Prostate gland (tissue), 2 donors: Measurements from ENCODE around the gene CDT1. TPM values are rescaled to one million over a fixed set of nuclear protein-coding genes. Genes with fewer than 3 reads are reported as not detected.

Source experiments
- DNase-seq: peaks from one replicate; pipeline ENCODE4 v3.0.0-alpha.2; 2019; ENCODE audit warnings: low spot score
- H3K27ac ChIP-seq, 2 donors: fragments of 200-600 bp; sonication (generic); 2 replicates each; pipeline ENCODE4 v1.5.1; 2017 to 2019
- H3K27me3 ChIP-seq: fragments of 200-600 bp; sonication (generic); replicated peaks from 2 replicates; pipeline ENCODE4 v1.5.1; 2019; ENCODE audit not compliant: insufficient read depth
- H3K36me3 ChIP-seq, 2 donors: fragments of 200-600 bp; sonication (generic); 1 replicate in 1 of 2; 2 replicates in 1 of 2; pipeline versions ENCODE4 v1.5.1 to v1.8.1; 2017 to 2019
- H3K4me1 ChIP-seq: fragments of 200-600 bp; sonication (generic); replicated peaks from 2 replicates; pipeline ENCODE4 v1.5.1; 2019
- H3K4me3 ChIP-seq, 2 donors: fragments of 200-600 bp; sonication (generic); 2 replicates each; pipeline ENCODE4 v1.5.1; 2017 to 2019
- H3K9me3 ChIP-seq: fragments of 200-600 bp; sonication (generic); 2 replicates; pipeline ENCODE4 v1.5.1; 2017
- POLR2A ChIP-seq: fragments of 450-650 bp; IDR thresholded peaks from one replicate; pipeline ENCODE4 v1.6.1; 2016; ENCODE audit warnings: antibody characterized with exemption, mild to moderate bottlenecking
- POLR2AphosphoS5 ChIP-seq: sonication (generic); formaldehyde crosslinking; IDR thresholded peaks from one replicate; pipeline ENCODE4 v1.6.1; 2017; ENCODE audit warnings: antibody characterized with exemption
- WGBS: methylation state at CpG from one replicate; pipeline ENCODE4 v1.1.5; 2018; 5-methylcytosine and 5-hydroxymethylcytosine counted together
- intact Hi-C: fragments of 100-400 bp; cut with DNase I; formaldehyde crosslinking; loops from one replicate; pipeline ENCODE4 v1.14.2; 2022
- total RNA-seq, 2 donors: library from RNA; depleted of rRNA; stranded (reverse); fragments of >200 nt; gene quantifications; one replicate each; pipeline ENCODE4 v1.1.0, GENCODE V29; 2016
- TF ChIP-seq, protein P1 (sequence below), 4 experiments: fragments of 200-600 bp in 2 of 4; fragments of 450-650 bp in 2 of 4; sonication (generic) in 2 of 4; IDR thresholded peaks; 1 replicate in 3 of 4; 2 replicates in 1 of 4; pipeline ENCODE4 v1.5.1; 2016 to 2019; ENCODE audit warnings: antibody characterized with exemption in 4 of 4, mild to moderate bottlenecking in 2 of 4, moderate library complexity in 2 of 4

Gene CDT1
- 1 to 10 TPM; 4.3 to 7.6 TPM for total RNA-seq

DNA sequence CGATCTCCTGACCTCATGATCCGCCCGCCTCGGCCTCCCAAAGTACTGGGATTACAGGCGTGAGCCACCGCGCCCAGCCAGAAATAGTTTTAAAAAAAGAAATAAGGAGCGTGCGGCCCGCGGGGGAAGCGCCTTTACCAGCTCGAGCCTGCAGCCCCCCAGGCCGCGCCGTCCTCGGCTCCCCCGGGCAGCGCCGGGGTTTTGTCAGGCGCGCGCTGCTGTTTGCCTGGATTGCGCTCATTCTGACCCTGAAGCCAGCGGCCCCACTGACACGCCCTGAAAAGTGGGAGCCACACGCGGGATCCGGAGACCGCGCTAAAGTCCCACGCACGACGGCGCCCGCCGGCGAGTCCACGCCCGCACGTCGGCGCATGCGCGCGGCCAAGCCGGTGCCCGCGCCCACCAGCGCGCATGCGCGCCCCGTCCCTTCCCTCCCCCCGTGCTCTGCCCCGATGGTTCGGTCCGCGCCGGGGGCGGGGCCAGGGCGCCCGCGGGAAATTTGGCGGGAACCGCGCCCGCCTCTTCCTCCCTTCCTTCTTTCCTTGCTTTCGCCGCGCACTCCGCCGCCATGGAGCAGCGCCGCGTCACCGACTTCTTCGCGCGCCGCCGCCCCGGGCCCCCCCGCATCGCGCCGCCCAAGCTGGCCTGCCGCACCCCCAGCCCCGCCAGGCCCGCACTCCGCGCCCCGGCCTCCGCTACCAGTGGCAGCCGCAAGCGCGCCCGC is at the start of gene CDT1:
Gene CDT1 (plus strand): TSS at position 526 of the 724 bp plus-strand sequence. CDS start 43 bp downstream, at position 569.
- TF ChIP-seq POLR2AphosphoS5 (peak; percentile 72), POLR2A (peak; percentile 60)
- TF ChIP-seq, protein P1, sequence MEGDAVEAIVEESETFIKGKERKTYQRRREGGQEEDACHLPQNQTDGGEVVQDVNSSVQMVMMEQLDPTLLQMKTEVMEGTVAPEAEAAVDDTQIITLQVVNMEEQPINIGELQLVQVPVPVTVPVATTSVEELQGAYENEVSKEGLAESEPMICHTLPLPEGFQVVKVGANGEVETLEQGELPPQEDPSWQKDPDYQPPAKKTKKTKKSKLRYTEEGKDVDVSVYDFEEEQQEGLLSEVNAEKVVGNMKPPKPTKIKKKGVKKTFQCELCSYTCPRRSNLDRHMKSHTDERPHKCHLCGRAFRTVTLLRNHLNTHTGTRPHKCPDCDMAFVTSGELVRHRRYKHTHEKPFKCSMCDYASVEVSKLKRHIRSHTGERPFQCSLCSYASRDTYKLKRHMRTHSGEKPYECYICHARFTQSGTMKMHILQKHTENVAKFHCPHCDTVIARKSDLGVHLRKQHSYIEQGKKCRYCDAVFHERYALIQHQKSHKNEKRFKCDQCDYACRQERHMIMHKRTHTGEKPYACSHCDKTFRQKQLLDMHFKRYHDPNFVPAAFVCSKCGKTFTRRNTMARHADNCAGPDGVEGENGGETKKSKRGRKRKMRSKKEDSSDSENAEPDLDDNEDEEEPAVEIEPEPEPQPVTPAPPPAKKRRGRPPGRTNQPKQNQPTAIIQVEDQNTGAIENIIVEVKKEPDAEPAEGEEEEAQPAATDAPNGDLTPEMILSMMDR (IDR thresholded peaks at IDR 0.05), result no peak
- peak; percentile 72 for DNase-seq
- intact Hi-C loops, result no loop called here
- Histone ChIP-seq H3K9me3 (no peaks in the 10 kb centered on the region), H3K27me3 (no peaks in the 10 kb centered on the region), H3K4me1 (peaks cover 5% of the 10 kb centered on the region), H3K4me3 (peak within 1 kb of the TSS; percentile 52 to 63), H3K36me3 (no peaks in the 10 kb centered on the region), H3K27ac (peak within 1 kb of the TSS; percentile 8 to 33)
- 1% methylated on average over 94 of the region's 98 CpGs for WGBS

DNA sequence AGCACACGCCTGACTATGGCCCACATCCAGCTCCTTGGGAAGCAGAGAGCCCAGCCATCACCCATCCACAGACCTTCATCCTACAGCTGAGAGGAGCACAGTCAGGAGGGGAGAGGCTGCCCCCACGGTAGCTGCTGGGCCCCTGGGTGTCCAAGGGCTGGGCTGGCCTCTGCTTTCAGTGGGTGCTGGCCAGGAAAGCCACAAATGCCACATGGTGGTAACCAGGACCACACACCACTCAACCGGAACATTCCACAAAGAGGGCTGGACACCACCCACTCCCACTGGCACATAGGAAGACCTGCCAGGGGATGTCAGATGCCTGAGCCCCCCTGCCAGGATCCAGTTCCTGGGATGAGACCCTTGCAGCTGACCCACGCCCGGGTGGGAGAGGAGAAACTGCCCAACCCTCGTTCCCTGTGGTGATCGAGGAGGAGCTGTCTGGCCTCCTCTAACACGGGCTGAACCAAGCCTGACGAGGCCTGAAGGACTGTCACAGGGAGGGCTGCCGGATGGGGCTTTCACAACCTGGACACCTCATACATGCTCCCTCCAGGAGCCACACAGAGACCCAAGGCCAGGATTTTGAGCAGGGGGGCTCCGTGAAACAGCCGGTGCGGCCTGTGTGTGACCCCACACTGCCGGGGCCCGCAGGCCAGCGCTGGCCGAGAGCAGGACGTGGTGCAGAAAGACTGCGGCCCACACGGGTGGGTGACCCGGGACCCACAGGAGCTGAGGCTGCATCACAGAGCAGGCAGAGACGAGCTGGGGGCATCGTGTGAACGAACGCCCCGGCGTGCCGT is 49.3 kb upstream of the CDT1 start:
- no peak overlapping the region for H3K4me3 ChIP-seq
- H3K9me3 ChIP-seq, result no peaks in the 10 kb centered on the region
- no peak for DNase-seq
- 85% methylated on average over 25 of the region's 28 CpGs for WGBS
- no peaks in the 10 kb centered on the region for H3K36me3 ChIP-seq
- TF ChIP-seq POLR2A (no peak), POLR2AphosphoS5 (no peak)
- TF ChIP-seq, protein P1 (IDR thresholded peaks at IDR 0.05), result no peak
- no peaks in the 10 kb centered on the region for H3K27me3 ChIP-seq
- intact Hi-C loops, result no loop called here
- H3K4me1 ChIP-seq, result peaks cover 15% of the 10 kb centered on the region
- H3K27ac ChIP-seq, result no peak overlapping the region

DNA sequence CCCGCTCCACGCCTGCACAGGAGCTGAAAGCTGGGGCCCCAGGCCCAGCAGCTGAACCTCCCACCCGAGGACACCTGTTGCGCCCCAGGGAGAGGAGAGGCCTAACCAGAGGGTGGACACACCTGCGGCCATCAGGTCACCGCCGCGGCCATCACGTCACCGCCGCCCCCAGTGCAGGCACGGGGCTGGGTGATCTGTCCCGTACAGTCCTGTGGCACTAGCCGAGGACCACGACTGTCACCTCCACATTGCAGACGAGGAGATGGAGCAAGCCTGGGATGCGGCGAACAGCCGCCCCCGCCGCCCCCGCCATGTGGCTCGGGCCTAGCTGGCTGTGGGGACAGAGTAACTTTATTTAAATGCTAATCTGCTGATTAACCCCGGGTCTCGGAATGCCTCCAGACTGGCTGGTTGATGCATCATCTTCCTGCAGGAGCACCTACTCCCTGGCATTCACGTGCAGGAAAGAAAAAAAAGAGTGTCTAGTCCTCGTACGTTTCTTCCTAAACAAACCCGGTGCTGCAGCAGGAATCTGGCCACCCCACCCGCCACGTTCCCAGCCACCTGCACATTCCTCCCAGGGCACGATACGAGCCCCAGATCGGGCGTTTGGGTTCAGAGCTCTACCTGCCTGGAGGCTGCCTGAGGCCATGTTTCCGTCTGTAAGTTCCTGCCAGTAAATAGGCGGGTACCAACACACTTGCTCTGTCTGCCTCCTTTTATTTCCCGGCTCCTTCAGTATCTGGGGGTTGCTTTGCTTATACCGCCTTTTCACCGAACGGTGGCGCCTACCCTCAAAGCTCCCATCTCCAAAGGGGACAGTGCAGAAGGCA is 48.5 kb upstream of the CDT1 start:
- WGBS, result 67% methylated on average over 36 of the region's 42 CpGs
- intact Hi-C loops, result no loop called here
- TF ChIP-seq POLR2AphosphoS5 (no peak), POLR2A (no peak)
- TF ChIP-seq, protein P1 (IDR thresholded peaks at IDR 0.05), result peak in 1 of 4 experiments; percentile 41
- H3K27me3 ChIP-seq, result no peaks in the 10 kb centered on the region
- DNase-seq, result peak; percentile 42
- no peaks in the 10 kb centered on the region for H3K36me3 ChIP-seq
- no peak overlapping the region for H3K4me3 ChIP-seq
- peaks cover 23% of the 10 kb centered on the region for H3K4me1 ChIP-seq
- H3K9me3 ChIP-seq, result no peaks in the 10 kb centered on the region
- H3K27ac ChIP-seq, result peak overlapping the region in 1 of 2 donors; percentile 36

DNA sequence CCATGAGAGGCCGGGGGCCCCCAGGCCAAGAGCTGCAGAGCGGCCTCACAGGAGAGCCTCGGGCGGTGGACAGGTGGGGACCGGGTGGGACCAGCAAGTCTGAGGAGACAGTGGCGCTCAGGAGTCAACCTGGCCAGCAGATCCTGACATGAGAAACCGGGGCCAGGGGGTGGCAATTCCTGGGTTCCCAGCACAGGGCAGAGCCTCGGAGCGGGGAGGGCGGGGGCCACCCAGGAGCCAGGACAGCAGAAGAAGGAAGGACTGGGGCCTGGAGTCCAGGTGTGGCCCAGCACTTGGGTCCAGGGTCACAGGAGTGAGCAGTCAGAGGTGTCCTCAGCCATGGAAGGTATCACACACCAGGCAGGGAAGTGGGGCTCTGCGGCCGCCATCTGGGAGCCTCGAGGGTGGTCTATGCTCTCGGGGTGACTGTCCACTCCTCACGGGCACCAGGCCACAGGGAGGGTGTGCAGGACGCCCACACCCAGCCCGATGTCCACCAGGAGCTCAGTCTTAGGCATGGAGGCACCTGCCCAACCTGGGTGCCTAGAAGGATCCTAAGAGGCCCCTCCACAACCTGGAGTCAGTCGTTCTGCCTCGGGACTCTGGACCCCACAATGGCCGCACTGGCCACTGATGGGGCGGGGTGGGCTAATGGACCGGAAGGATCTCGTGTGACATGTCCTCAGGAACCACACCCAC is 47.7 kb upstream of the CDT1 start:
- Histone ChIP-seq H3K4me3 (no peak overlapping the region), H3K27me3 (no peaks in the 10 kb centered on the region), H3K27ac (peak overlapping the region in 1 of 2 donors; percentile 36), H3K36me3 (no peaks in the 10 kb centered on the region), H3K9me3 (no peaks in the 10 kb centered on the region), H3K4me1 (peaks cover 29% of the 10 kb centered on the region)
- 91% methylated on average over 23 of the region's 23 CpGs for WGBS
- intact Hi-C loops, result no loop called here
- no peak for DNase-seq
- TF ChIP-seq POLR2AphosphoS5, result no peak
- TF ChIP-seq POLR2A, result no peak
- TF ChIP-seq, protein P1 (IDR thresholded peaks at IDR 0.05), result no peak
